ENCODE data around the gene OPHN1.

The OPHN1 gene

DNA sequence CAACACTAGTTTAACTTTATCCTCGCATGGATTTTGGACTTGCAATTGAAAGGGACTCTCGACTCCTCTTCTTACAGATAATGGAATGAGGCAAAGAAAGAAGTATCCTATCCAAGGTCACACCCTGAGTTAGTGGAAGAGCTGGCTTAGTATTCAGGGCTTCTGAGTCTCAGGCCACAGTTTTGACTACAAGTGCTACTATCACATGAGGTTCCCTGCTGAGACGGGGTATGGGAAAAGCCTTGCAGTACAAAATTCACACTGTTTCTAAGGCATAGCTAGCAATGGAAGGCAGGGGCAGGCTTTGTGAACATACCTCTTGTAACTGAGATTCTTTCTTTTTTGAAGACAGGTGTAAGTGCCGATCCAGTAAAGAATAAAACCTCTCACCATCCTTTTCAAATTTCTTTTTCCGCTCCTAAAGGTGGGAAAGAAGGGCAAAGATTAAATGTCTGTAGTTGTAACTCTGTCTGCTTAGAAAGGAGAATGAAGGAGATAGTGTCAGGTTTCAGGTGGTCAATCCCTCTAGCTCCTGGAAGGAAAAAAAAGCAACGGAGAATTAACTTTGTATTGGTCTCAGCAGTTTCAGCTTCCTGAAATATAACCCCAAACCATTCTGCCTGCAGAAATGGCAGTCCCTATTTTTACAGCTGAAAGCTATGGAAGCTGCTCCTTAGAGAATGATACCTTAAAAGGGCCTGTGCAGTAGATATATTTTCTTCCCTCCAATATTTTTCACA is 199.0 kb downstream of the OPHN1 start:
- DNase-seq: no peak

- DNase-seq: no peak
Measured at GRCh38 chrX:68232206-68232605, 201.1 kb downstream of the OPHN1 start.

- no peak for DNase-seq
Measured at GRCh38 chrX:68209008-68209407, 224.3 kb downstream of the OPHN1 start.

GRCh38 chrX:68204521-68205038 is 228.7 kb downstream of the OPHN1 start:
- DNase-seq: no peak

DNA sequence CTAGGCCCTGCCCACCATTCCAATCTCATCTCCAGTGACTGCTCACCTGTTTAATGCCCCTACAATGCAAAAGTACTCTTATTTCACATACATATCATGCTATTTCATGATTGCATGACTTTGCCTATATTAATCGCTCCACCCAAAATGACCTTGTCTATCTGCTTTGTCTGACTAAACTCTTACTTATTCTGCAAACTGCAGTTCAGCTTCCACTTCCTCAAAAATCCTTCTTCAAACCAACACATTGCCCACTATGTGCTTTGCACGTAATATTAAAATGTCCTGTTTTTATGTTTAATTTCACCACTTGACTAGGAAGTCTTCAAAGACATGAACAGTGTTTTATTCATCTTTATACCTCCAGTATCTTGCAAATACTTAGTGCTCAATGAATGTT is 229.6 kb downstream of the OPHN1 start:
- DNase-seq: no peak

GRCh38 chrX:68203211-68203610 is 230.1 kb downstream of the OPHN1 start:
- no peak for DNase-seq

DNA sequence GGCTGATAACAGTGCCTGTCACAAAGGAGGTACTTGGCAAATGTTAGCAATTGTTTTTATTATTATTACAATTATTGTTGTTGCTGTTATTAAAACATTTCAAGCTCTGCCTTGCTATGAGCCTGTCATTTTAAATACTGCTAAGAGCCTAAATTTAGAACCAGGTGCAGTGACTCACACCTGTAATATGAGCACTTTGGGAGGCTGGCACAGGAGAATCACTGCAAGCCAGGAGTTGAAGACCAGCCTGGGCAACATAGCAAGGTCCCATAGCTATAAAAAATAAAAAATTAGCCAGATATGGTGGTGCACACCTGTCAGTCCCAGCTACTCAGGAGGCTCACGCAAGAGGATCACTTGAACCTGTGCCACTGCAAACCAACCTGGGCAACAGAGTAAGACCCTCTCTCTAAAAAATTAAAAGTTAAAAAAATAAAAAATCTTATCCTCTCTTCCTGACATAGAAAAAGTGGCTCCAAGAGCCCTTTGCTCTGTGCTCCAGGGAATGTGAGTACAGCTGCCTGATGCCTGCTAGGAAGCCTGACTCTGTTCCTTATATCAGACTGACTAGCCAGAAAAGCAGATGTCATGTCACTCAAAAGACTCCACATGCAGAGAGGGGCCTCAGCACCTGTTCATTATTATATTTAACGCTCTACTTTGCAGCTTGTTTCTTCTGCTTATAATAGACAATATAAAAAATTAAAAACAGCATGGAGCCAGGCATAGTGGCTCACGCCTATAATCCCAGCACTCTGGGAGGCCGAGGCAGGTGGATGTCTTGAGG is 234.0 kb downstream of the OPHN1 start:
- DNase-seq: no peak

DNA sequence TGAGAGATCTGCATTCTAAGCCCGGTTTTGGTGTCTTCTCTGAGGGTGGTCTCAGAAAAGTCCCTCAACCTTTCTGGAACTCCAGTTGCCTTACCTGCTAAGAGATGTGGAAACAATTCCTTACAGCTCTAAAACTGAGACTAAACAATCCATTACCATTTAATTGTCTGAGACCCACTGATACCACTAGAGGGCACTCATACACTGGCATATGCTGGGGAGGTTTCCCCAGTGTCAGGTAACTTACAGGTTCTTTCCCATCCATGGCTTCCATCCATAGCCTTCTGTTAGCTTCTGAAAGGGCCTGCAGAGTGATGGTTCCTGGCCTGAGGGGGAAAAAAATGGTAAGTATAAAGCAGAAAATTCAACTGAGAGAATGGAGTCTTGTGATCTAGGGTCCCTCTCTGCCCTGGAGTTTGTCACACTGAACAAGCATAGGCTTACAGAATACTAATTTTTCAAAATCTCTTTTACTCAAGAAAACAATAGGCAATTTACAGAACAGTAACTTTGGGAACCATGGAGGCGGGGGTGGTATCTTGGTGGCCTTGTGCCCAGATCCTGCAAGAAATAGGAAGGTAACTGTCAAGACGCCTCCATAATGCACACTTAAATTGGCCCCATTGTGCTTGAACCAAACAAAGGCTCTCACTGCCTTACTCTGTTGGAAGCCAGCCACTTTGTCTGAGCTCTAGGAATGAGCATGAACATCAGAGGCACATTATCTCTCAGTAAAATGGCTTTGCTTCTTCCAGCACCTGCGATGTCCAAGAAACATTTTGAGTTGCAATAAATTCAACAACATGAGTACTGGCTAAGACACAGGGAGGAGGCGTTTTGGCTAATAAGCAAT is 236.1 kb downstream of the OPHN1 start:
- DNase-seq: no peak

GRCh38 chrX:68195561-68195960 is 237.7 kb downstream of the OPHN1 start:
- DNase-seq: no peak

GRCh38 chrX:68193786-68194185 is 239.5 kb downstream of the OPHN1 start:
- DNase-seq: no peak

- DNase-seq: no peak
Measured at GRCh38 chrX:68193234-68193633, 240.1 kb downstream of the OPHN1 start.

DNA sequence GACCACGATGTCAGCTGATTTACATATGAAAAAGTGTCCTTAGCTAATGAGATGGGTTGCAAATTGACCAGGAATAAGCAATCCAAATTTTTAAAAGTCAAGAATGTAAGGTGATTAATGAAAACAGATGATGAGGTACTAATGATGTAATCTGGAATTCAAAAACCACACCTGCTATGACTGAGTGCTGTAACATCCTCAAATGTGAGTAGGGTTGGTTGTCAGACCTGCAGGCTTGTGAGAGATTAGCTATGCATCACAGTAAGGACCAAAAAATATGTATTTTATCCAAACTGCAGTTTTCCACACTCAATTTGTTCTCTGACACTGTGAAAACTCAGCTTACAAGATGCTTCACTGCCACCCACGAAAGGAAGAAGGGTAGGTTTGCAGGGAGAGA is 242.5 kb downstream of the OPHN1 start:
- DNase-seq: no peak

DNA sequence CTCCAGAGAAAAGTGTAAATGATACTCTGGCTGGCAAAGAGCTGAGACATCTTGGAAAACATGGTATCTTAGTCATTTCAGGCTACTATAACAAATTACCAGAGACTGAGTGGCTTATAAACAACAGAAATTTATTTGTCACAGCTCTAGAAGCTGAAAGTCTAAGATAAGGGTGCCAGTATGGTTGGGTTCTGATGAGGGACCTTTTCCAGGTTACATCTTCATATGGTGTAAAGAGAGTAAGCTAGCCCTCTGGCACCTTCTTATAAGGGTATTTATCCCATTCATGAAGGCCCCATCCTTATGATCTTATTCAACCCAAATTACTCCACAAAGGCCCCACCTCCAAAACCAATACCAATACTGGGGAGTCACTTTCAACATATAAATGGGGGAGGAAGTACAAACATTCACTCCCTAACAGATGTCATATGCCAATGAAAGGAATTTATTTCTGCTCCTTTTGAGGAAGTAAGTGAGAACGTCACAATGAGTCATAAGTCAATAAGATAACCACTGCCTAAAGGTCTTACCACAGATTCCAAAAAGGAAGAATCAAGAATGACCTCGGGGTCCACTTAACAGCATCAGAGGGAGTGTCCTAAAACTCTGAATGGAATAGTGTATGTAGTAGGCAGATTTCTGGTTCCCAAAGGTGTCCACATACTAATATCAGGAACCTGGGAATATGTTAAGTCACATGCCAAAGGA is 246.6 kb downstream of the OPHN1 start:
- no peak for DNase-seq

GRCh38 chrX:68185161-68185560 is 248.1 kb downstream of the OPHN1 start:
- no peak for DNase-seq

DNA sequence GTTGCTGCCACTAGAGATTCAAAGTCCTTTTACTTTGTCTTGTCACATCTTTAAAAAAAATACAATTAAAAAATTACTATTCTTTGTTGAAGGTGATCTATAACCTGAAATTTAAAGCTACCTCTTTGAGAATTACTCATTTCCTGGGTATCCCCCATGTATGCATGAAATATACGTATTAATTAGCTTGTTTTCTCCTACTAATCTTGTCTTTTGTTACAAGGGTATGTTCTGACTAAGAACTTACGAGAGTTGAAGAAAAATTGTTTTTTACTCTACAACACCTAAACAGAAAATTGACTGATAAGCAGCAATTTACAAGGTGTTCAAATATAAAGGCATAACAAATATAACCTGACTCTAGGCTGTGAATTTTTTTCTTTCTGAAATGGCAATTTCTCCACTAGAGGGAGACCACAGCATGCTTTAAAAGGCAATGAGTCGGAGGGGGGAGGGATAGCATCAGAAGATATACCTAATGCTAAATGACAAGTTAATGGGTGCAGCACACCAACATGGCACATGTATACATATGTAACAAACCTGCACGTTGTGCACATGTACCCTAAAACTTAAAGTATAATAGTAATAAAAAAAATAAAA is 249.6 kb downstream of the OPHN1 start:
- no peak for DNase-seq

DNA sequence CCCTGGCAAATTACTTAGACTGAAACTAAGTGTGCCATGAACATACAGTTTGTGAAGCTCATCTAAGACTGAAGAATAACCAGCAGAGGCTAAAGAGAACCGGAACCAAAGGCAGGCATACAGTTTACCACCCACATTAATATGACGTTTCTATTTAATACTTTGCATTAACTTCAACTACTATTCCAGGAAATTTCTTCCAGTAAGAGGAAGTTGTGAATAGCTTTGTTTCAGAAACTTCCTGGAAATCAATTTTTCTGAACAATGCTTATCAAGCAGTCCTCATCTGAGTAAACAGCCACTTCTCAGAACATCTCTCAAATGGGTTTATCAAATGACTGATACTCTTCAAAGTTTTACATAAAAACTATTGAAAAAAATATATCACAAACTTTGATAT is 252.7 kb downstream of the OPHN1 start:
- DNase-seq: no peak

DNA sequence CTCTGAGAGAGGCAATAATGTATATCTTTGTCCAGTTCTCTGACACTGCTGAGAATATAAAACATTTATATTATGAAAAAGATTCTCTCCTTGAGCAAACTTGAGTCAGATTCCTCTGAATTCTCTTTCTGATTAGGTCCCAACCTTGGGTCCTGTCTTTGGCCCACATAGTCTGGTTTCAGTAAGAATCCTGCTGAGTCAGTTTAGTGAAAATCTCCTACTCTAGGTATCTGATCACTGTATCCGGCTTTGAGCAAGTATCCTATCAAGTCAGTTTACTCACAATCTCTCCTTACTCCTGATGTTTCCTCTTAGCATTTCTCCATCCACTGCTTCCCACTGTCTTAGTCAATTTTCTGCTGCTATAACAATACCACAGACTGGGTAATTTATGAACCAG is 253.9 kb downstream of the OPHN1 start:
- no peak for DNase-seq

DNA sequence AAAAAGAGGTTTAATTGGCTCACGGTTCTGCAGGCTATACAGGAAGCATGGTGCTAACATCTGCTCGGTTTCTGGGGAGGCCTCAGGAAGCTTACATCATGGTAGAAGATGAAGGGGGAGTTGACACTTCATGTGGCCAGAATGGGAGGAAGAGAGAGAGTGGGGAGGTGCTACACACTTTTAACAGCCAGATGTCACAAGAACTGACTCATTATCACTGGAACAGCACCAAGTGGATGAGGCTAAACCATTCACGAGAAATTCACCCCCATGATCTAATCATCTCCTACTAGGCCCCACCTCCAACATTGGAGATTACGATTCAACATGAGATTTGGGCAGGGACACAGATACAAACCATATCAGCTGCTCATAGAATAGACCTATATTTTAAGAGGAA is 255.8 kb downstream of the OPHN1 start:
- DNase-seq: no peak

- DNase-seq: no peak
Measured at GRCh38 chrX:68175562-68175961, 257.7 kb downstream of the OPHN1 start.

DNA sequence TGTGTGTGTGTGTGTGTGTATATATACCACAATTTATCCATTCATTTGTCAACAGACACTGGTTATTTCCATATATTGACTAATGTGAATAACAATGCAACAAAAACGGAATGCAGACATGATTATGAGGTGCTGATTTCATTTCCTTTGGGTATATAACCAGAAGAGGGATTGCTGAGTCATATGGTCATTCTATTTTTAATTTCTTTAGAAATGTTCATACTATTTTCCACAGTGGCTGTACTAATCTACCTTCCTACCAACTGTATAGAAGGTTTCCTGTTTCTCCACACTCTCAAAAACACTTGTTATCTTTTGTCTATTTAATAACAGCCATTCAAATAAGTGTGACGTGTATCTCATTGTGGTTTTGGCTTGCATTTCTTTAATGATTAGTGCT is 269.9 kb downstream of the OPHN1 start:
- DNase-seq: no peak

DNA sequence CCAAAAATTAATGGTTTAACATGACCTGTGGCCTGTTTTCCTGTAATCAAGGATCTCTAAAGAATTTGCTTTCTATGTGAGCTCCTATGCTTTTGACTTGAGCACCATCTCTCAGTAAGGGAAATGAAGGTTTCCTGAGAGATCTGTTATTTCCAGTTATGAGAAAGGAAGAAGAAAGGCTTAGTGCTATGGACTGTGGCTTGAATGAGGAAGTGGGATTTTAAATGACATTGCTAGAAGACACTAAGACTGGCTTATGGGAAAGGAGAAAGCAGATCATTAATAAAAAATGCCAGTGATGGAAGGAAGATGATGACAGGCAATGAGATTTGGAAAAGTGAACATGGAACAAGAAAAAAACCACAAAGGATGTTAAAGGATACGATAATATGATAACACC is 285.4 kb downstream of the OPHN1 start:
- DNase-seq: no peak

DNA sequence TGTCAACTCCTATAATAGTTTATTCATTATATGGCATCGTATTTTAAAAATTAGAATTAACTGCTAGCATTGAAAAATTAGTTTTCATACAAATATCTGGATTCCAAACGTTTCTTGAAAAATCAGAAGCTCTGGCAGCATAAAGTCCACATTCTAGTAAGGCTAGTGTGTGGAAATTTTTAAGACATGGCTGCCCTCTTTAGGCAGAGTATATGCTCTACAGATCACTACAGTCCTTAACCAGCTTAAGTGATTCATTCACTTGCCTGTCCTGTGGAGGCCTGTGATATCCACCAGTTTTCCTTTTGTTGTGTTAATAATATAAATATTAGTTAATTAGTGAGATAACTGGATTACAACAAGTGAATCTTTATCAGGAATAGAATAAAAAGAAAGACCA is 287.2 kb downstream of the OPHN1 start:
- DNase-seq: no peak

Data from activated effector memory CD4-positive, alpha-beta T cell treated with Interleukin-2 at 50 U/mL for 16 hours (primary cell).